K562 (cell line): ENCODE results near the gene CYP2B6. TPM values are rescaled to one million over a fixed set of nuclear protein-coding genes. Genes with fewer than 3 reads are reported as not detected.

Source experiments
- ATAC-seq: fragments of 200-7000 bp; cut with Tn5 transposase; 3 replicates; pipeline ENCODE4 v1.9.1; 2020; ENCODE audit warnings: moderate library complexity
- BruUV-seq: library from RNA; stranded (reverse); fragments of 400-500 nt; replicated peaks from 2 replicates; lab custom pipeline; 2021; lab: Mats Ljungman, UMichigan
- CTCF ChIA-PET: fragments of 300-600 bp; formaldehyde crosslinking; extraction: SDS; loops from one replicate; lab custom pipeline; 2021; ENCODE audit warnings: low intra/inter-chr PET ratio; lab: Yijun Ruan, JAX
- POLR2A ChIA-PET: fragments of 300-600, 350-650 bp; sonication (Branson Sonifier 250); formaldehyde crosslinking; extraction: SDS; loops from one replicate; lab custom pipeline; 2021; ENCODE audit warnings: antibody characterized with exemption, inconsistent platforms; lab: Yijun Ruan, JAX
- DNase-seq, 4 experiments: peaks; one replicate each; pipeline versions ENCODE4 v3.0.0 to v3.0.0-alpha.2; 2011 to 2018; ENCODE audit warnings: low spot score in 3 of 4, mixed read lengths in 3 of 4; ENCODE audit errors: extremely low read depth in 1 of 4
- FAIRE-seq: peaks from 2 replicates; lab custom pipeline; 2011; peaks lifted over from hg19 to GRCh38; lab: Jason Lieb, UNC
- H2AFZ ChIP-seq: 2 replicates; pipeline ENCODE4 v1.6.0; 2011; ENCODE audit warnings: low read depth, low read length, control low read depth, inconsistent platforms
- H3K27ac ChIP-seq: fragments of 200-600 bp; 3 replicates; pipeline ENCODE4 v1.8.0; 2011; ENCODE audit warnings: low read depth, mild to moderate bottlenecking, control low read depth, inconsistent platforms, low read length, moderate library complexity, mixed read lengths; ENCODE audit errors: extremely low read depth
- H3K27me3 ChIP-seq, 2 experiments: fragments of 300-600 bp in 1 of 2; 2 replicates in 1 of 2; 3 replicates in 1 of 2; pipeline versions ENCODE4 v1.6.0 to v1.8.0; 2011; ENCODE audit warnings: inconsistent platforms in 2 of 2, low read length in 2 of 2, mild to moderate bottlenecking in 1 of 2, mixed read lengths in 1 of 2, moderate library complexity in 1 of 2; ENCODE audit not compliant: control insufficient read depth in 2 of 2, insufficient read depth in 2 of 2
- H3K36me3 ChIP-seq: fragments of 300-600 bp; 3 replicates; pipeline ENCODE4 v1.8.0; 2011; ENCODE audit warnings: mild to moderate bottlenecking, low read length, inconsistent platforms; ENCODE audit not compliant: control insufficient read depth, insufficient read depth
- H3K4me1 ChIP-seq, 2 experiments: fragments of 200-600 bp in 1 of 2; replicated peaks in 1 of 2; 2 replicates in 1 of 2; 3 replicates in 1 of 2; pipeline versions ENCODE4 v1.5.1 to v1.8.0; 2011; ENCODE audit warnings: inconsistent platforms in 2 of 2, low read length in 2 of 2, mild to moderate bottlenecking in 1 of 2, mixed read lengths in 1 of 2, moderate library complexity in 1 of 2; ENCODE audit not compliant: control insufficient read depth in 2 of 2, insufficient read depth in 2 of 2
- H3K4me2 ChIP-seq: 2 replicates; pipeline ENCODE4 v1.6.1; 2011; ENCODE audit warnings: low read length, control low read depth, inconsistent platforms, mixed read lengths; ENCODE audit not compliant: insufficient read depth
- H3K4me3 ChIP-seq: fragments of 200-600 bp; sonication (generic), shearing (Covaris generic); 2 replicates; pipeline ENCODE4 v1.5.1; 2016; ENCODE audit warnings: control low read depth, inconsistent platforms
- H3K79me2 ChIP-seq: fragments of 200-600 bp; 3 replicates; pipeline ENCODE4 v1.8.0; 2011; ENCODE audit warnings: low read length, inconsistent platforms; ENCODE audit not compliant: control insufficient read depth, insufficient read depth
- H3K9ac ChIP-seq, 2 experiments: 2 replicates each; pipeline versions ENCODE4 v1.6.0 to v1.6.1; 2011; ENCODE audit warnings: low read depth in 2 of 2, low read length in 2 of 2, control low read depth in 1 of 2, inconsistent platforms in 1 of 2, mild to moderate bottlenecking in 1 of 2, mixed read lengths in 1 of 2; ENCODE audit not compliant: insufficient read depth in 1 of 2
- H3K9me1 ChIP-seq: one replicate; pipeline ENCODE4 v1.6.0; 2011; ENCODE audit warnings: inconsistent platforms, mild to moderate bottlenecking, low read length, moderate library complexity; ENCODE audit not compliant: control insufficient read depth, insufficient read depth
- H3K9me3 ChIP-seq: replicated peaks from 2 replicates; pipeline ENCODE4 v1.5.1; 2011; ENCODE audit warnings: low read depth, low read length, inconsistent platforms; ENCODE audit not compliant: control insufficient read depth, insufficient read depth
- H4K20me1 ChIP-seq: replicated peaks from 2 replicates; pipeline ENCODE4 v1.6.1; 2011; ENCODE audit warnings: low read length, inconsistent platforms, mixed read lengths; ENCODE audit not compliant: control insufficient read depth, insufficient read depth
- CBX8 ChIP-seq: fragments of 200-600 bp; sonication (generic); IDR thresholded peaks from 2 replicates; pipeline ENCODE4 v1.6.1; 2012; ENCODE audit warnings: borderline replicate concordance, mixed run types, low read depth, mild to moderate bottlenecking, moderate library complexity, mixed read lengths, low read length, control low read depth, inconsistent platforms; ENCODE audit not compliant: poor library complexity, severe bottlenecking; ENCODE audit errors: extremely low read depth
- EP400 ChIP-seq: fragments of 450-650 bp; IDR thresholded peaks from 2 replicates; pipeline ENCODE4 v1.6.1; 2017; ENCODE audit warnings: antibody characterized with exemption, mild to moderate bottlenecking, moderate library complexity
- FOXA3 ChIP-seq, 2 experiments: fragments of 450-650 bp in 1 of 2; sonication (generic) in 1 of 2; formaldehyde crosslinking; IDR thresholded peaks in 1 of 2; conservative IDR thresholded peaks in 1 of 2; 2 replicates each; pipeline versions ENCODE4 v1.4.0 to v1.8.0; 2020 to 2022; ENCODE audit warnings: mild to moderate bottlenecking in 2 of 2, missing genetic modification reagents in 1 of 2
- IRF2 ChIP-seq: sonication (generic); formaldehyde crosslinking; IDR thresholded peaks from 2 replicates; pipeline ENCODE4 v1.8.1; 2022; ENCODE audit warnings: mild to moderate bottlenecking, missing genetic modification reagents
- KDM2B ChIP-seq: fragments of 250-450 bp; sonication (Bioruptor Pico); IDR thresholded peaks from 2 replicates; pipeline ENCODE4 v1.8.0; 2021; ENCODE audit warnings: mild to moderate bottlenecking, moderate library complexity
- LEF1 ChIP-seq: fragments of 450-650 bp; IDR thresholded peaks from 2 replicates; pipeline ENCODE4 v1.6.1; 2016; ENCODE audit warnings: mild to moderate bottlenecking
- MYBL2 ChIP-seq, 2 experiments: fragments of 450-650 bp in 1 of 2; sonication (generic) in 1 of 2; formaldehyde crosslinking in 1 of 2; IDR thresholded peaks; 2 replicates each; pipeline versions ENCODE4 v1.6.1 to v1.8.1; 2017 to 2022; ENCODE audit warnings: borderline replicate concordance in 1 of 2, inconsistent platforms in 1 of 2, low read depth in 1 of 2, mild to moderate bottlenecking in 1 of 2, missing genetic modification reagents in 1 of 2, moderate library complexity in 1 of 2
- SMARCA5 ChIP-seq: fragments of 450-650 bp; IDR thresholded peaks from 2 replicates; pipeline ENCODE4 v1.6.1; 2016
- SREBF1 ChIP-seq: fragments of 150-350 bp; IDR thresholded peaks from 2 replicates; pipeline ENCODE4 v1.6.1; 2014; ENCODE audit warnings: antibody characterized with exemption, low read depth, low read length, borderline replicate concordance
- STAT5B ChIP-seq: fragments of 250-450 bp; sonication (Bioruptor Pico); IDR thresholded peaks from 2 replicates; pipeline ENCODE4 v1.8.0; 2021; ENCODE audit warnings: mild to moderate bottlenecking, inconsistent platforms
- TARDBP ChIP-seq: fragments of 450-650 bp; IDR thresholded peaks from 2 replicates; pipeline ENCODE4 v1.6.1; 2016
- TBL1XR1 ChIP-seq, 2 experiments: IDR thresholded peaks; 2 replicates each; pipeline ENCODE4 v1.6.1; 2012; ENCODE audit warnings: improper control_type of control experiment in 2 of 2, low read length in 2 of 2, mild to moderate bottlenecking in 1 of 2
- ZFX ChIP-seq: sonication (generic); formaldehyde crosslinking; IDR thresholded peaks from 2 replicates; pipeline ENCODE4 v1.8.0; 2022; ENCODE audit warnings: mild to moderate bottlenecking, missing genetic modification reagents, moderate library complexity
- ZHX1 ChIP-seq: fragments of 150-350 bp; conservative IDR thresholded peaks from 2 replicates; pipeline ENCODE4 v1.6.1; 2014; ENCODE audit warnings: low read length
- ZNF584 ChIP-seq: fragments of 200-800 bp; sonication (Bioruptor generic); IDR thresholded peaks from 2 replicates; pipeline ENCODE4 v1.6.1; 2016; ENCODE audit warnings: low read depth, mild to moderate bottlenecking, missing genetic modification characterization, missing compliant biosample characterization
- WGBS: fragments of 100-300 bp; shearing (Covaris generic); methylation state at CpG from one replicate; pipeline ENCODE4 v1.1.6; 2016; ENCODE audit warnings: low coverage, mixed read lengths; ENCODE audit not compliant: insufficient coverage; ENCODE audit errors: missing lambda C conversion rate; 5-methylcytosine and 5-hydroxymethylcytosine counted together
- in situ Hi-C: fragments of 300-500 bp; cut with MboI; formaldehyde crosslinking; loops from 4 replicates; pipeline ENCODE4 v1.15.0; 2018; ENCODE audit warnings: inconsistent platforms, mixed read lengths
- intact Hi-C: fragments of 100-400 bp; cut with micrococcal nuclease; formaldehyde crosslinking; loops from 2 replicates; pipeline ENCODE4 v1.14.2; 2022
- polyA plus RNA-seq, 8 experiments: library from polyadenylated mRNA; depleted of rRNA in 4 of 8; stranded (reverse) in 5 of 8; unstranded in 3 of 8; fragments of >200 nt; fragmentation: Nextera tagmentation in 2 of 8; fragmentation: Illumina TruSeq in 1 of 8; extraction: Ambion mirVana in 2 of 8; extraction: Trizol in 1 of 8; gene quantifications; 2 replicates each; pipeline versions ENCODE4 v1.2.1 to v1.2.3, GENCODE V29; 2011 to 2014; ENCODE audit warnings: inconsistent platforms in 1 of 8, missing spikeins in 1 of 8
- total RNA-seq, 7 experiments: library from RNA; depleted of rRNA in 6 of 7; stranded (reverse); fragments of >200 nt in 6 of 7; fragmentation: Illumina TruSeq in 2 of 7; extraction: Trizol in 2 of 7; gene quantifications; 2 replicates each; pipeline versions ENCODE4 v1.2.1 to v1.2.3, GENCODE V29; 2011 to 2021; ENCODE audit warnings: low replicate concordance in 1 of 7

CYP2B6 gene
- total and polyA plus RNA-seq, 9 of the 15 experiments (the other 6 are each of a cell fraction or from before 2014, with no cell fraction given): 0.04 TPM; not detected in 8

- WGBS: under 1% methylated on average over 9 of the region's 11 CpGs
- no TSS peak for BruUV-seq
- intact Hi-C loops: no loop called here
Observed at GRCh38 chr19:41009700-41010235, 18.7 kb downstream of the CYP2B6 start.

DNA sequence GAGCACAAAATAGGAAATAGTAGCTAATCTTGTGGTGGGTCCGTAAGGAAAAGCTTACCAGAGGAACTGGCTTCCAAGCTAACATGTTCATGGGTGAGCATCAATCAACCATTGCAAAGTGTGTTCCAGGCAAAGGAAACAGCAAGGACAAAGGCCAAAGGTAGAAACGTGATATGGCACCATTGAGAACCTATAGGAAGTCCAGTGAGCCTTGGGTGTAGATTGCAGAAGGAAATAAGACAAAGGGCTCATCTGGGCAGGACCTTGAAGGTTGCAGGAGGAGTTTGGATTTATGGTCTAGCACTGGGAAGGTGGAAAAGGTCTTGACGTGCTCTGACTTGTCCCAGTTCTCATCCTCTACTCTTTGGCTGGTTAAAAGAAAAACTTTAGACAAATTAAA is 22.3 kb downstream of the CYP2B6 start:
- no peaks in the 10 kb centered on the region for H3K79me2 ChIP-seq
- H4K20me1 ChIP-seq: no peaks in the 10 kb centered on the region
- in situ Hi-C loops: no loop called here
- H3K9ac ChIP-seq: no peak overlapping the region
- BruUV-seq: no TSS peak
- FAIRE-seq (no peak), DNase-seq (no peak), ATAC-seq (no peak)
- ChIA-PET CTCF (no interaction called here), POLR2A (no interaction called here)
- intact Hi-C loops: no loop called here
- H3K27ac ChIP-seq: no peak overlapping the region
- H3K9me3 ChIP-seq: no peaks in the 10 kb centered on the region
- H3K4me3 ChIP-seq: no peak overlapping the region
- no peak overlapping the region for H3K4me2 ChIP-seq
- no peaks in the 10 kb centered on the region for H3K9me1 ChIP-seq
- no peaks in the 10 kb centered on the region for H3K36me3 ChIP-seq
- H2AFZ ChIP-seq: no peak overlapping the region
- H3K4me1 ChIP-seq: no peaks in the 10 kb centered on the region
- H3K27me3 ChIP-seq: peaks cover 10 to 26% of the 10 kb centered on the region in 2 experiments; a peak in 4 of 5 replicates
- 4% methylated on average over 3 of the region's 3 CpGs for WGBS
- TF ChIP-seq CBX8 (no peak), SMARCA5 (no peak), SREBF1 (no peak), STAT5B (CRISPR knock-in tag) (no peak), MYBL2 (IDR thresholded peaks at IDR 0.05; ENCODE audit: low read depth) (no peak), MYBL2 (CRISPR knock-in tag; IDR thresholded peaks at IDR 0.05; ENCODE audit: borderline replicate concordance) (no peak), TBL1XR1 (IDR thresholded peaks at IDR 0.05; ENCODE audit: low read length in 2 of 2) (no peak), ZNF584 (CRISPR knock-in tag) (no peak), ZHX1 (no peak), IRF2 (CRISPR knock-in tag) (no peak), ZFX (no peak), EP400 (no peak), FOXA3 (CRISPR knock-in tag; conservative IDR thresholded peaks at IDR 0.05 in 1 of 2, IDR thresholded peaks at IDR 0.05 in 1 of 2) (no peak)

More at GRCh38 chr19:41009700-41010235, 18.7 kb downstream of the CYP2B6 start:
- no peak overlapping the region for H2AFZ ChIP-seq
- no peaks in the 10 kb centered on the region for H3K4me1 ChIP-seq
- H3K9me3 ChIP-seq: no peaks in the 10 kb centered on the region
- FAIRE-seq (no peak), ATAC-seq (peak; percentile 42; the same call in 1 of the 3 replicates)
- H3K9ac ChIP-seq: no peak overlapping the region
- H3K27ac ChIP-seq: no peak overlapping the region
- H3K4me3 ChIP-seq: no peak overlapping the region
- POLR2A ChIA-PET: no interaction called here
- in situ Hi-C loops: no loop called here
- H3K4me2 ChIP-seq: no peak overlapping the region
- H3K9me1 ChIP-seq: no peaks in the 10 kb centered on the region
- H4K20me1 ChIP-seq: no peaks in the 10 kb centered on the region
- H3K27me3 ChIP-seq: peaks cover 12 to 24% of the 10 kb centered on the region in 2 experiments; a peak in 4 of 5 replicates
- CTCF ChIA-PET: no interaction called here
- TF ChIP-seq KDM2B (CRISPR knock-in tag): no peak
- no peak for TF ChIP-seq TARDBP
- TF ChIP-seq LEF1: peak; percentile 33; the same call in 1 of the 2 replicates
- TF ChIP-seq, all 486 proteins: peak for 1
- DNase-seq: no peak
- Histone ChIP-seq H3K36me3 (no peaks in the 10 kb centered on the region), H3K79me2 (no peaks in the 10 kb centered on the region)
